CD8-positive, alpha-beta memory T cell (primary cell): Measurements from ENCODE around the gene COPS9. TPM values are rescaled to one million over a fixed set of nuclear protein-coding genes. Genes with fewer than 3 reads are reported as not detected.

Experiments
- CTCF ChIA-PET: fragments of 350-600 bp; sonication (Branson Sonifier 250); formaldehyde crosslinking; loops from one replicate; lab custom pipeline; 2021; ENCODE audit warnings: antibody characterized with exemption; lab: Charles Lee
- POLR2A ChIA-PET: fragments of 350-600 bp; sonication (Branson Sonifier 250); formaldehyde crosslinking; loops from one replicate; lab custom pipeline; 2021; ENCODE audit warnings: antibody characterized with exemption; lab: Charles Lee
- DNase-seq, 5 donors: peaks; one replicate each; pipeline versions ENCODE4 v3.0.0 to v3.0.0-alpha.2; 2020 to 2022; ENCODE audit warnings: mixed read lengths in 1 of 5
- H3K27ac ChIP-seq: one replicate; pipeline ENCODE4 v1.7.0; 2013; ENCODE audit warnings: low read depth, mild to moderate bottlenecking, low read length, moderate library complexity
- H3K27me3 ChIP-seq: 2 replicates; pipeline ENCODE4 v1.7.0; 2013; ENCODE audit warnings: low read length, mild to moderate bottlenecking; ENCODE audit not compliant: insufficient read depth, poor library complexity, severe bottlenecking
- H3K36me3 ChIP-seq: 2 replicates; pipeline ENCODE4 v1.7.0; 2013; ENCODE audit warnings: mild to moderate bottlenecking, low read length, moderate library complexity; ENCODE audit not compliant: insufficient read depth
- H3K4me1 ChIP-seq: 2 replicates; pipeline ENCODE4 v1.7.0; 2013; ENCODE audit warnings: mild to moderate bottlenecking, low read length, moderate library complexity; ENCODE audit not compliant: insufficient read depth
- H3K4me3 ChIP-seq: 2 replicates; pipeline ENCODE4 v1.7.0; 2013; ENCODE audit warnings: mild to moderate bottlenecking, low read length
- H3K9me3 ChIP-seq: 2 replicates; pipeline ENCODE4 v1.7.0; 2013; ENCODE audit warnings: mild to moderate bottlenecking, low read length
- H3K27ac Mint-ChIP-seq, 8 donors: one replicate each; pipeline ENCODE4 v1.8.0; 2020 to 2021; ENCODE audit warnings: mixed read lengths in 8 of 8, mild to moderate bottlenecking in 6 of 8, inconsistent platforms in 3 of 8, moderate library complexity in 3 of 8
- H3K27me3 Mint-ChIP-seq, 2 donors: one replicate each; pipeline ENCODE4 v1.8.0; 2020 to 2021; ENCODE audit warnings: mixed read lengths in 2 of 2, mild to moderate bottlenecking in 1 of 2, moderate library complexity in 1 of 2
- H3K36me3 Mint-ChIP-seq, 3 donors: one replicate each; pipeline ENCODE4 v1.8.0; 2020 to 2021; ENCODE audit warnings: mixed read lengths in 3 of 3, inconsistent platforms in 1 of 3, mild to moderate bottlenecking in 1 of 3
- H3K4me1 Mint-ChIP-seq, 3 donors: one replicate each; pipeline ENCODE4 v1.8.0; 2020 to 2021; ENCODE audit warnings: mixed read lengths in 3 of 3, inconsistent platforms in 1 of 3, mild to moderate bottlenecking in 1 of 3
- H3K4me3 Mint-ChIP-seq, 7 donors: one replicate each; pipeline ENCODE4 v1.8.0; 2020 to 2021; ENCODE audit warnings: mixed read lengths in 7 of 7, mild to moderate bottlenecking in 6 of 7, moderate library complexity in 4 of 7, inconsistent platforms in 2 of 7
- H3K9me3 Mint-ChIP-seq, 5 donors: one replicate each; pipeline ENCODE4 v1.8.0; 2020 to 2022; ENCODE audit warnings: mixed read lengths in 5 of 5, mild to moderate bottlenecking in 3 of 5, moderate library complexity in 2 of 5, inconsistent platforms in 1 of 5
- polyA plus RNA-seq: library from polyadenylated mRNA; unstranded; fragments of 300-500 nt; fragmentation: Illumina TruSeq; gene quantifications from one replicate; pipeline ENCODE4 v1.2.3, GENCODE V29; 2021
- total RNA-seq, 2 experiments: library from RNA; stranded (reverse); gene quantifications; one replicate each; pipeline ENCODE4 v1.2.3, GENCODE V29; 2021

The COPS9 gene
- total and polyA plus RNA-seq, 3 experiments from 2014 or later = 186 to 331 (median 189) TPM

- no peak for DNase-seq
- H3K9me3 ChIP-seq = no peaks in the 10 kb centered on the region
- Mint-ChIP-seq H3K4me3 (no peak overlapping the region), H3K27me3 (peaks cover 4 to 21% of the 10 kb centered on the region in 2 donors), H3K36me3 (no peaks in the 10 kb centered on the region), H3K27ac (no peak overlapping the region), H3K4me1 (no peaks in the 10 kb centered on the region), H3K9me3 (peaks cover 0 to 2% (median 0%) of the 10 kb centered on the region in 5 donors)
- POLR2A ChIA-PET = no interaction called here
- no peaks in the 10 kb centered on the region for H3K4me1 ChIP-seq
- H3K27me3 ChIP-seq = no peaks in the 10 kb centered on the region
- no peak overlapping the region for H3K27ac ChIP-seq
- no peak overlapping the region for H3K4me3 ChIP-seq
- CTCF ChIA-PET = no interaction called here
- no peaks in the 10 kb centered on the region for H3K36me3 ChIP-seq
Measured at GRCh38 chr2:240106765-240107476, 29.2 kb downstream of the COPS9 start.

GRCh38 chr2:240105982-240106381 is 30.1 kb downstream of the COPS9 start:
- peaks cover 0 to 2% (median 0%) of the 10 kb centered on the region in 5 donors for H3K9me3 Mint-ChIP-seq

GRCh38 chr2:240103136-240103535 is 33.0 kb downstream of the COPS9 start:
- Mint-ChIP-seq H3K4me1 (no peaks in the 10 kb centered on the region), H3K9me3 (peaks cover 0 to 7% (median 3%) of the 10 kb centered on the region in 5 donors), H3K36me3 (no peaks in the 10 kb centered on the region), H3K27ac (no peak overlapping the region), H3K4me3 (no peak overlapping the region), H3K27me3 (peaks cover 17 to 38% of the 10 kb centered on the region in 2 donors)
- H3K4me3 ChIP-seq = no peak overlapping the region
- no peaks in the 10 kb centered on the region for H3K4me1 ChIP-seq
- ChIA-PET POLR2A (no interaction called here), CTCF (no interaction called here)
- H3K36me3 ChIP-seq = no peaks in the 10 kb centered on the region
- peaks cover 2% of the 10 kb centered on the region for H3K27me3 ChIP-seq
- H3K27ac ChIP-seq = no peak overlapping the region
- no peaks in the 10 kb centered on the region for H3K9me3 ChIP-seq
- DNase-seq = no peak

More at GRCh38 chr2:240105982-240106381, 30.1 kb downstream of the COPS9 start:
- CTCF ChIA-PET = no interaction called here
- peaks cover 4 to 21% of the 10 kb centered on the region in 2 donors for H3K27me3 Mint-ChIP-seq
- H3K36me3 ChIP-seq = no peaks in the 10 kb centered on the region
- no peaks in the 10 kb centered on the region for H3K4me1 ChIP-seq
- no peaks in the 10 kb centered on the region for H3K4me1 Mint-ChIP-seq
- H3K9me3 ChIP-seq = no peaks in the 10 kb centered on the region
- no peak for DNase-seq
- H3K4me3 ChIP-seq = no peak overlapping the region
- no peaks in the 10 kb centered on the region for H3K27me3 ChIP-seq
- no peak overlapping the region for H3K27ac ChIP-seq
- no peaks in the 10 kb centered on the region for H3K36me3 Mint-ChIP-seq
- peak overlapping the region in 1 of 8 donors; percentile 24 for H3K27ac Mint-ChIP-seq
- no peak overlapping the region for H3K4me3 Mint-ChIP-seq
- POLR2A ChIA-PET = no interaction called here

GRCh38 chr2:240098349-240098748 is 37.8 kb downstream of the COPS9 start:
- H3K27me3 Mint-ChIP-seq = peaks cover 37 to 71% of the 10 kb centered on the region in 2 donors
- peaks cover 26% of the 10 kb centered on the region for H3K27me3 ChIP-seq
- H3K36me3 ChIP-seq = no peaks in the 10 kb centered on the region
- H3K4me3 ChIP-seq = no peak overlapping the region
- H3K9me3 ChIP-seq = no peaks in the 10 kb centered on the region
- no peak overlapping the region for H3K4me3 Mint-ChIP-seq
- H3K36me3 Mint-ChIP-seq = peaks cover 0 to 5% (median 3%) of the 10 kb centered on the region in 3 donors
- H3K27ac Mint-ChIP-seq = no peak overlapping the region
- CTCF ChIA-PET = no interaction called here
- DNase-seq = no peak
- POLR2A ChIA-PET = no interaction called here
- no peaks in the 10 kb centered on the region for H3K4me1 ChIP-seq
- peaks cover 5 to 22% (median 10%) of the 10 kb centered on the region in 5 donors for H3K9me3 Mint-ChIP-seq
- no peak overlapping the region for H3K27ac ChIP-seq
- H3K4me1 Mint-ChIP-seq = no peaks in the 10 kb centered on the region

GRCh38 chr2:240095556-240096523 is 40.3 kb downstream of the COPS9 start:
- Histone ChIP-seq H3K27ac (no peak overlapping the region), H3K9me3 (no peaks in the 10 kb centered on the region), H3K36me3 (no peaks in the 10 kb centered on the region), H3K4me3 (no peak overlapping the region), H3K4me1 (no peaks in the 10 kb centered on the region), H3K27me3 (peaks cover 26% of the 10 kb centered on the region)
- Mint-ChIP-seq H3K36me3 (peaks cover 0 to 5% (median 3%) of the 10 kb centered on the region in 3 donors), H3K9me3 (peaks cover 5 to 26% (median 14%) of the 10 kb centered on the region in 5 donors), H3K4me3 (no peak overlapping the region), H3K4me1 (no peaks in the 10 kb centered on the region), H3K27me3 (peaks cover 45 to 83% of the 10 kb centered on the region in 2 donors), H3K27ac (no peak overlapping the region)
- ChIA-PET POLR2A (no interaction called here), CTCF (no interaction called here)
- no peak for DNase-seq

- H3K4me3 ChIP-seq = no peak overlapping the region
- POLR2A ChIA-PET = no interaction called here
- H3K27me3 ChIP-seq = no peaks in the 10 kb centered on the region
- H3K27ac ChIP-seq = no peak overlapping the region
- no peaks in the 10 kb centered on the region for H3K4me1 Mint-ChIP-seq
- CTCF ChIA-PET = no interaction called here
- H3K4me1 ChIP-seq = no peaks in the 10 kb centered on the region
- H3K9me3 ChIP-seq = no peaks in the 10 kb centered on the region
- H3K9me3 Mint-ChIP-seq = peaks cover 21 to 29% (median 21%) of the 10 kb centered on the region in 5 donors
- no peak overlapping the region for H3K27ac Mint-ChIP-seq
- no peaks in the 10 kb centered on the region for H3K36me3 ChIP-seq
- H3K27me3 Mint-ChIP-seq = peaks cover 36 to 64% of the 10 kb centered on the region in 2 donors
- peaks cover 0 to 3% (median 0%) of the 10 kb centered on the region in 3 donors for H3K36me3 Mint-ChIP-seq
- no peak overlapping the region for H3K4me3 Mint-ChIP-seq
- DNase-seq = no peak
Measured at GRCh38 chr2:240089306-240089705, 46.8 kb downstream of the COPS9 start.

GRCh38 chr2:240086563-240086962 is 49.5 kb downstream of the COPS9 start:
- H3K36me3 ChIP-seq = no peaks in the 10 kb centered on the region
- no peaks in the 10 kb centered on the region for H3K4me1 ChIP-seq
- H3K9me3 Mint-ChIP-seq = peaks cover 16 to 24% (median 21%) of the 10 kb centered on the region in 5 donors
- H3K36me3 Mint-ChIP-seq = peaks cover 0 to 3% (median 0%) of the 10 kb centered on the region in 3 donors
- no peak overlapping the region for H3K27ac ChIP-seq
- no peak overlapping the region for H3K4me3 ChIP-seq
- DNase-seq = no peak
- ChIA-PET POLR2A (no interaction called here), CTCF (no interaction called here)
- no peak overlapping the region for H3K4me3 Mint-ChIP-seq
- H3K9me3 ChIP-seq = no peaks in the 10 kb centered on the region
- peaks cover 35 to 54% of the 10 kb centered on the region in 2 donors for H3K27me3 Mint-ChIP-seq
- H3K27ac Mint-ChIP-seq = no peak overlapping the region
- H3K4me1 Mint-ChIP-seq = no peaks in the 10 kb centered on the region
- H3K27me3 ChIP-seq = no peaks in the 10 kb centered on the region
